D341Med (cell line): ENCODE data around the gene IL13RA1.
"Not testable (repeated sequence)": the region's sequence is repeated elsewhere in the genome, so short reads cannot be mapped to it uniquely, and the experiment has no call there.

Experiments used
- DNase-seq: peaks from one replicate; pipeline ENCODE4 v3.0.0; 2012; ENCODE audit warnings: low spot score

The IL13RA1 gene

DNA sequence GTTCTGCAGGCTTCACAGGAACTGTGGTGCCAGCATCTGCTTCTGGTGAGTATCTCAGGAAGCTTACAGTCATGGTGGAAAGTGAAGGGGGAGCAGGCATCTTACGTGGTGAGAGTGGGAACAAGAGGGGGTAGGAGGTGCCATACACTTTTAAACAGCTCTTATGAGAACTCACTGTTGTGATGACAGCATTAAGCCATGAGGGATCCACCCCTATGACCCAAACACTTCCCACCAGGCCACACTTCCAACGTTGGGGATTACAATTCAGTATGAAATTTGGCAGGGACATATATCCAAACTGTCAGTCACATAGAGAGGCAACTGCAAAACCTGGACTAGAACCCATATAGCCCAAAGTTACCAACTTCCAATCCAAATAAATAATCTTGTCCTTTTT lies 53.1 kb downstream of the IL13RA1 start:
- no peak for DNase-seq

- no peak for DNase-seq
Measured at GRCh38 chrX:118780911-118781310, 53.5 kb downstream of the IL13RA1 start.

GRCh38 chrX:118795528-118796280 lies 68.3 kb downstream of the IL13RA1 start:
- no peak for DNase-seq

- DNase-seq: no peak
Measured at GRCh38 chrX:118802857-118803256, 75.5 kb downstream of the IL13RA1 start.

GRCh38 chrX:118807151-118808017 lies 80.0 kb downstream of the IL13RA1 start:
- peak; percentile 58 for DNase-seq

GRCh38 chrX:118817257-118817656 lies 89.9 kb downstream of the IL13RA1 start:
- DNase-seq: not testable (repeated sequence)

- DNase-seq: peak; percentile 87
Measured at GRCh38 chrX:118823263-118824172, 96.1 kb downstream of the IL13RA1 start, which contains the start of gene ZCCHC12. Gene ZCCHC12, plus strand, starts transcription at chrX:118823824. Its CDS starts 1,421 bp downstream, at chrX:118825245.

DNA sequence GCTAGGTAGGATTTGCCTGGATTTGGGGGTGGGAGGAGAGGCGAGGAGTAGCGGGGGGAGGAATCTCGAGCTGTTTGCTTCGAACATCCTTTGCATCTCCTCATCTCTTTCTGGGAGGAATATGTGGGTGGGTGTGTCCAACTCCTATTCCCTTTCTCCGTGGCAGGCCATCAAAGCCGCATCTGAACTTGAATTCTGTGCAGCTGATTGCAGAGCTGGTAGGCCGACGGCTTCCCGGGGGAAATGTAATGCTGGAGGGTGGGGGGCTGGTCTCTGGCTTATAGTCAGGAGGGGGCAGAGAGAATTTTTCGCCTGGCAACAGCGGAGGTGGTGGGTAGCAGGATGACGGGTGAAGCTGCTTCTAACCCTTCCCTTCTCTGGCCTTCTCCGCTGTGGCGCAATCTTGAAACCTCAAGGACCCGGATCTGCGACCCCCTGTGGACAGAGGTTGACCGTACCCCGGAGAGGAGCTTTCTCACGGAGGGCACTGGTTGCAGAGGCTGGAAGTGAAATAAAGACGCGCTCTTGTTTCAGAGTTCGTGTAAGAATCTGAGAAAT lies 96.8 kb downstream of the IL13RA1 start:
- DNase-seq: no peak

- no peak for DNase-seq
Measured at GRCh38 chrX:118825227-118825626, 97.8 kb downstream of the IL13RA1 start.

DNA sequence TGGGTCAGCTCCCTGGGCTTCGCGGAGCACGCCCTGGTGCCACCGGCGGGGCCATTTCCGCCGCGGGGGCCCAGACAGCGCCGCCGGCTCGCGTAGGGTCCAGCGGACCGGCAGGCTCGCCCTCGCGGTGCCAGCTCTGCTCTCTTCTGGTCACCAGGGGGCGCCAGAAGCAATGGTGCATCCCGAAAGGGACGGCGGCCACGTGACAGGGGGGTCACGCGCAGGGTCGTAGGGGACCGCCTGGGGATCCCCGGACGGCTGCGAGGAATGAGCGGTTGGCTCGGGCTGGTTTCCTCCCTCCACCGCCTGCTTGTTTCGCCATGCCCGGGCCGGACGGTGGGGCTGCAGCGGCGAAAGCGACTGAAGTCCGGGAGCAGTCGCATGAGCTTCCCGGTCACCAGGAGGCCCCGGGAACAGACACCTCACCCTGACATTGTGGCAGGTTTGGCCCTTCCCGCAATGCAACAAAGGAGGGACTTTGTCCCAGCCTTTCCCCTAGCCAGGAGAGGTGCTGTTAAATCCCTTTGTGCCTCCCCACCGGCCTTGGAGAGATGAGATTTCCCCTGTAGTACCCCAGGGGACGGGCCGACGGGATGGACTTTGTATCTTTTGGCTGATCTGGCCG lies 112.0 kb downstream of the IL13RA1 start:
- peak; percentile 81 for DNase-seq
